Stomach (tissue), 4 donors: ENCODE results near the gene FBXW8.

ENCODE experiments used
- CTCF ChIP-seq, 7 experiments: fragments of 450-650 bp in 4 of 7; fragments of 200-600 bp in 3 of 7; sonication (generic) in 3 of 7; IDR thresholded peaks; one replicate each; pipeline ENCODE4 v1.5.1; 2016 to 2019; ENCODE audit warnings: antibody characterized with exemption in 7 of 7, control low read depth in 2 of 7, mild to moderate bottlenecking in 1 of 7
- EP300 ChIP-seq: sonication (generic); formaldehyde crosslinking; IDR thresholded peaks from one replicate; pipeline ENCODE4 v1.6.1; 2017; ENCODE audit warnings: antibody characterized with exemption
- POLR2A ChIP-seq, 4 donors: fragments of 450-650 bp; IDR thresholded peaks; one replicate each; pipeline ENCODE4 v1.6.1; 2016; ENCODE audit warnings: antibody characterized with exemption in 4 of 4, control low read depth in 2 of 4, mild to moderate bottlenecking in 1 of 4, moderate library complexity in 1 of 4
- POLR2AphosphoS5 ChIP-seq, 3 donors: sonication (generic); formaldehyde crosslinking; IDR thresholded peaks; one replicate each; pipeline ENCODE4 v1.6.1; 2016; ENCODE audit warnings: antibody characterized with exemption in 3 of 3

- TF ChIP-seq CTCF (IDR thresholded peaks at IDR 0.05) (no peak), EP300 (no peak), POLR2A (IDR thresholded peaks at IDR 0.05) (no peak), POLR2AphosphoS5 (IDR thresholded peaks at IDR 0.05) (no peak)
These were observed 147.8 kb downstream of the FBXW8 start for GRCh38 chr12:117058442-117059072.
